HEK293 (cell line): ENCODE data around the gene QDPR.

Experiments
- BCL11B ChIP-seq: fragments of 450-650 bp; formaldehyde crosslinking; IDR thresholded peaks from 2 replicates; pipeline ENCODE4 v1.5.1; 2016; ENCODE audit warnings: low read depth, missing biosample characterization, missing genetic modification characterization
- IKZF3 ChIP-seq: fragments of 450-650 bp; IDR thresholded peaks from 2 replicates; pipeline ENCODE4 v1.5.0; 2018; ENCODE audit warnings: missing biosample characterization, mild to moderate bottlenecking, missing genetic modification characterization, moderate library complexity
- KLF16 ChIP-seq: fragments of 450-650 bp; formaldehyde crosslinking; IDR thresholded peaks from 2 replicates; pipeline ENCODE4 v1.5.1; 2017; ENCODE audit warnings: missing biosample characterization, missing genetic modification characterization
- MEIS1 ChIP-seq: sonication (generic); formaldehyde crosslinking; IDR thresholded peaks from 2 replicates; pipeline ENCODE4 v1.8.1; 2022; ENCODE audit warnings: missing genetic modification reagents, mild to moderate bottlenecking, borderline replicate concordance
- MZF1 ChIP-seq: fragments of 450-650 bp; formaldehyde crosslinking; IDR thresholded peaks from 2 replicates; pipeline ENCODE4 v1.5.1; 2017; ENCODE audit warnings: missing biosample characterization, missing genetic modification characterization, borderline replicate concordance
- PBX3 ChIP-seq: sonication (generic); formaldehyde crosslinking; IDR thresholded peaks from 2 replicates; pipeline ENCODE4 v1.8.1; 2022; ENCODE audit warnings: mild to moderate bottlenecking, moderate library complexity, missing genetic modification reagents
- PRDM10 ChIP-seq: fragments of 450-650 bp; formaldehyde crosslinking; IDR thresholded peaks from 2 replicates; pipeline ENCODE4 v1.5.1; 2016; ENCODE audit warnings: missing biosample characterization, missing genetic modification characterization
- RBAK ChIP-seq: fragments of 450-650 bp; formaldehyde crosslinking; IDR thresholded peaks from 2 replicates; pipeline ENCODE4 v1.5.1; 2016; ENCODE audit warnings: missing biosample characterization, missing genetic modification characterization
- REPIN1 ChIP-seq: fragments of 450-650 bp; formaldehyde crosslinking; IDR thresholded peaks from 2 replicates; pipeline ENCODE4 v1.5.1; 2017; ENCODE audit warnings: missing biosample characterization, missing genetic modification characterization, low read depth
- TSHZ1 ChIP-seq: fragments of 450-650 bp; formaldehyde crosslinking; IDR thresholded peaks from 2 replicates; pipeline ENCODE4 v1.5.1; 2016; ENCODE audit warnings: missing biosample characterization, missing genetic modification characterization, borderline replicate concordance
- ZBTB17 ChIP-seq: fragments of 450-650 bp; formaldehyde crosslinking; IDR thresholded peaks from 2 replicates; pipeline ENCODE4 v1.5.1; 2016; ENCODE audit warnings: missing biosample characterization, missing genetic modification characterization
- ZBTB7A ChIP-seq: fragments of 450-650 bp; formaldehyde crosslinking; IDR thresholded peaks from 2 replicates; pipeline ENCODE4 v1.5.1; 2016; ENCODE audit warnings: low read depth, missing biosample characterization, missing genetic modification characterization
- ZNF10 ChIP-seq: fragments of 450-650 bp; formaldehyde crosslinking; IDR thresholded peaks from 2 replicates; pipeline ENCODE4 v1.5.1; 2017; ENCODE audit warnings: missing biosample characterization, missing genetic modification characterization
- ZNF132 ChIP-seq: fragments of 450-650 bp; formaldehyde crosslinking; IDR thresholded peaks from 2 replicates; pipeline ENCODE4 v1.5.1; 2017; ENCODE audit warnings: missing biosample characterization, missing genetic modification characterization, borderline replicate concordance
- ZNF157 ChIP-seq: fragments of 450-650 bp; formaldehyde crosslinking; IDR thresholded peaks from 2 replicates; pipeline ENCODE4 v1.5.1; 2016; ENCODE audit warnings: missing biosample characterization, missing genetic modification characterization
- ZNF211 ChIP-seq: fragments of 450-650 bp; formaldehyde crosslinking; IDR thresholded peaks from 2 replicates; pipeline ENCODE4 v1.5.1; 2016; ENCODE audit warnings: low read depth, missing biosample characterization, missing genetic modification characterization
- ZNF24 ChIP-seq: fragments of 450-650 bp; formaldehyde crosslinking; IDR thresholded peaks from 2 replicates; pipeline ENCODE4 v1.5.1; 2016; ENCODE audit warnings: missing biosample characterization, missing genetic modification characterization
- ZNF274 ChIP-seq, 2 experiments: fragments of 200-500 bp in 1 of 2; fragments of 450-650 bp in 1 of 2; sonication (Bioruptor generic) in 1 of 2; formaldehyde crosslinking in 1 of 2; IDR thresholded peaks; 2 replicates each; pipeline versions ENCODE4 v1.5.1 to v1.6.1; 2014 to 2016; ENCODE audit warnings: borderline replicate concordance in 1 of 2, inconsistent platforms in 1 of 2, low read length in 1 of 2, missing biosample characterization in 1 of 2, missing genetic modification characterization in 1 of 2
- ZNF311 ChIP-seq: fragments of 450-650 bp; formaldehyde crosslinking; IDR thresholded peaks from 2 replicates; pipeline ENCODE4 v1.5.1; 2017; ENCODE audit warnings: missing biosample characterization, missing genetic modification characterization, borderline replicate concordance
- ZNF350 ChIP-seq: fragments of 450-650 bp; formaldehyde crosslinking; IDR thresholded peaks from 2 replicates; pipeline ENCODE4 v1.5.0; 2017; ENCODE audit warnings: missing biosample characterization, mild to moderate bottlenecking, missing genetic modification characterization
- ZNF488 ChIP-seq: fragments of 450-650 bp; formaldehyde crosslinking; IDR thresholded peaks from 2 replicates; pipeline ENCODE4 v1.5.1; 2016; ENCODE audit warnings: missing biosample characterization, missing genetic modification characterization
- ZNF521 ChIP-seq: fragments of 450-650 bp; formaldehyde crosslinking; IDR thresholded peaks from 2 replicates; pipeline ENCODE4 v1.5.1; 2017; ENCODE audit warnings: missing biosample characterization, mild to moderate bottlenecking, missing genetic modification characterization
- ZNF639 ChIP-seq: fragments of 450-650 bp; formaldehyde crosslinking; IDR thresholded peaks from 2 replicates; pipeline ENCODE4 v1.5.1; 2016; ENCODE audit warnings: missing biosample characterization, missing genetic modification characterization
- ZNF677 ChIP-seq: fragments of 450-650 bp; IDR thresholded peaks from 2 replicates; pipeline ENCODE4 v1.5.0; 2018; ENCODE audit warnings: missing biosample characterization, mild to moderate bottlenecking, missing genetic modification characterization, moderate library complexity
- ZNF692 ChIP-seq: fragments of 450-650 bp; formaldehyde crosslinking; IDR thresholded peaks from 2 replicates; pipeline ENCODE4 v1.5.1; 2016; ENCODE audit warnings: missing biosample characterization, missing genetic modification characterization
- ZNF843 ChIP-seq: fragments of 450-650 bp; formaldehyde crosslinking; IDR thresholded peaks from 2 replicates; pipeline ENCODE4 v1.5.1; 2016; ENCODE audit warnings: missing biosample characterization, missing genetic modification characterization

QDPR gene

GRCh38 chr4:17494258-17495190 lies 17.4 kb downstream of the QDPR start (continued):
- TF ChIP-seq PRDM10 = peak; percentile 45
- TF ChIP-seq BCL11B = no peak
- TF ChIP-seq MZF1 = no peak
- TF ChIP-seq KLF16 (tag by site-specific recombination) = no peak
- no peak for TF ChIP-seq ZNF132 (tag by site-specific recombination)
- no peak for TF ChIP-seq ZNF274 (IDR thresholded peaks at IDR 0.05; ENCODE audit: low read length)
- TF ChIP-seq ZNF274 (tag by site-specific recombination; IDR thresholded peaks at IDR 0.05; ENCODE audit: borderline replicate concordance) = no peak
- no peak for TF ChIP-seq RBAK (tag by site-specific recombination)
- TF ChIP-seq ZBTB7A (tag by site-specific recombination) = no peak
- no peak for TF ChIP-seq ZNF521 (tag by site-specific recombination)
- no peak for TF ChIP-seq REPIN1 (tag by site-specific recombination)
- peak; percentile 31; the same call in 1 of the 2 replicates for TF ChIP-seq TSHZ1 (tag by site-specific recombination)
- no peak for TF ChIP-seq ZNF843 (tag by site-specific recombination)
- 0 out of 2 replicates have a peak, but pooled peaks have one; percentile 40 for TF ChIP-seq ZNF692 (tag by site-specific recombination)
- no peak for TF ChIP-seq ZNF10 (tag by site-specific recombination)
- no peak for TF ChIP-seq ZNF488
- no peak for TF ChIP-seq ZNF677 (tag by site-specific recombination)
- TF ChIP-seq ZNF211 (tag by site-specific recombination) = no peak
- no peak for TF ChIP-seq ZNF24 (tag by site-specific recombination)
- peak; percentile 28; the same call in 1 of the 2 replicates for TF ChIP-seq ZBTB17
- no peak for TF ChIP-seq IKZF3 (tag by site-specific recombination)
- TF ChIP-seq MEIS1 (CRISPR knock-in tag) = no peak
- TF ChIP-seq ZNF639 (tag by site-specific recombination) = peak; percentile 53; the same call in 1 of the 2 replicates
- TF ChIP-seq ZNF157 = no peak
- TF ChIP-seq PBX3 (CRISPR knock-in tag) = no peak
- no peak for TF ChIP-seq ZNF350
- no peak for TF ChIP-seq ZNF311 (tag by site-specific recombination)
